ENCODE measurements around the gene ADGRD2.

GRCh38 chr9:124501771-124502320, 51.6 kb downstream of the ADGRD2 start:
- no peak for TF ChIP-seq POLR2A (IDR thresholded peaks at IDR 0.05)
- TF ChIP-seq CTCF (IDR thresholded peaks at IDR 0.05): no peak
